CD4-positive, alpha-beta T cell treated with Interleukin-6 at 100 ng/mL for 8 hours (primary cell): ENCODE results near the gene FIZ1.

ENCODE experiments used
- DNase-seq: peaks from one replicate; pipeline ENCODE4 v3.0.0-alpha.2; 2020; ENCODE audit warnings: mixed read lengths, low spot score

Gene FIZ1

DNA sequence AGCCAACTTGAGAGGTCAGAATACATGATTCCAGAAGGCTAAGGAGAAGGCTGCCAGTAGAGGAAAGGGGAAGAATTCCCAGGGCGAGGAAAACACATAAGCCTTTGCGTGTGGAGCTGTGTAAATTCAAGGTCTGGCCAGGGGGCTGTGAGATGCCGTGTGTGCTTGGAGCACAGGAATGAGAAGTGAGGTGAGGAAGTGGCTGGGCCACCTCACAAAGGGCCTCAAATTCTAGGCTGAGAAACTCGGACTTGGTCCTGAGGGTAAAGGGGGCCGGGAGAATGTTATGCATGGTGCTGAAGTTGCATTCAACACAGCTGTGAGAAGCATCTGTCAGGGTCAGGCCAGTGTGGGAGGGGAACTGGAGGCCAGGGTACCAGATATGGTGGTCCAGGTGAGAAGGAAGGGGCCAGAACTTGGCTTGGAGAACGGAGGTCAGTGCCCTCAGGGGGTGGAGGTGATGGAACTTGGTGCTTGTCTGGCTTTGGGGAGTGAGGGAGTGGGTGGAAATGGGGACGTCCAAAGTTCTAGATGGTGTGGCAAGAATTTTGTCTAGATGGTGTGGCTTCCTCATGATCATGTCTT, 36.6 kb upstream of the FIZ1 start:
- no peak for DNase-seq

DNA sequence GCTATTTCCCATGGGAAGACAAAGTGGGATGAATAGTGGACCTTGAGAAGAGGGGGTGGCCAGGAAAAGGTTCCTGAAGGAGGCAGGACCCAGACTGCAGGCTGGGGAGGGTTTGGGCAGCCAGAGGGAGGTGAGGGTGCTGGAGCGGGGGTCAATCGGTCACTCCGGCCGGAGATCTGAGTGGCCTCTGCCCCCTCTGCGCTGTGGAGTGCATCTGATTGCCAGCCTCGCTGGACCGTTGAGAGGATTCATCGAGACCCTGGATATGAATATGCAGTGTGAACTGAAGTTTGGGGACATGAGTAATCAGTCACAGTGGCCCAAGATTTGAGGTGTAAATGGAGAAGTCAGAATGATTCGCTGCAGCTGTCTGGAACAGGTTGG, 36.0 kb upstream of the FIZ1 start:
- no peak for DNase-seq

DNA sequence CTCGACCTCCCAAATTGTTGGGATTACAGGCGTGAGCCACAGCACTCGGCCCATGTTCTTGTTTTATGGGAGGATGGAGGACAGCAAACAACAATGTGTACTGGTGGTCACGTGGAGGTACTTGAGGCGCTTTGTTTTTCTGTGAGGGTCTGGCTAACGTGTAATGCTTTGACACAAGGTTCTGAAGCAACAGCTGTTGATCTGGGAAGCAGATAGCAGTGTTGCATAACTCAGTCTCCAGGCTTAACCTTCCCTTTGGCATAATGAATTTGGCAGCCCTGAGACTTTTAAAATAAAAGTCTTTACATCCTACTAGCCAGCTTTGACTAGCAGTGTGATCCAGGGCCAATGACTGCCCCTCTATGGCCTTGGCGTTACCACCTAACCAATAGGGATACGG, 34.5 kb upstream of the FIZ1 start:
- no peak for DNase-seq

DNA sequence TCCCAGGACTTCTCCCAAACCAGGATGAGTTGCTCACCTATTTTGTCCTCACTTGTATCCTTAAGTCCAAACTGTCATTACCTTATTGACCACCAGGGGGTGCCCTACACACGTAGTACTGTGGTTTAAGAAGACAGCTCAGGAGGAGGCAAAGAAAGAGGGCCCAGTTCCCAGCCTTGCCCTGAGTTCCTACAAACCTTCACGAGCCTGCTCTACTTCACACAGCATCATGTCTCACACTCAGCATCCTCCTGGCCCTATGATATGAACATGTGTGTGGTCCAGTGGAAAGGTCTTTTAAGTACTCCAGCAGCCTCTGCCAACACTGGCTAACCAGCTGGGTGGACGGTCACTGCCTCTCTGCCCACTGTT, 33.1 kb upstream of the FIZ1 start:
- DNase-seq: peak; percentile 90

DNA sequence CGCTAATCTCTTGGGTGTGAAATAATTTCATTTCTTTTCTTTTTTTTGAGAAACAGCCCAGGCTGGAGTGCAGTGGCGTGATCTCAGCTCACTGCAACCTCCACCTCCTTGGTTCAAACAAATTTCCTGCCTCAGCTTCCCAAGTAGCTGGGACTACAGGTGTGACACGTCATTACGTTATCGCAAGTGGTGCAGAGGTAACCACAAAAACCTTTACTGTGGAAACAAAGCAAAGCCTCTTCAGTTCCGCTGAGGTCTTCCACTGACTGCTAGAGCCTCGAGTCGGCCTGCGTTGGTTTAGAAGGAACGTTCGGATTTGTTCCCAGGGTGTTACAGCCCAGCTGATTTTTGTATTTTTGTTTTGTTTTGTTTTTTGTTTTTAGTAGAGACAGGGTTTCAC, 27.0 kb upstream of the FIZ1 start:
- DNase-seq: peak; percentile 82

DNA sequence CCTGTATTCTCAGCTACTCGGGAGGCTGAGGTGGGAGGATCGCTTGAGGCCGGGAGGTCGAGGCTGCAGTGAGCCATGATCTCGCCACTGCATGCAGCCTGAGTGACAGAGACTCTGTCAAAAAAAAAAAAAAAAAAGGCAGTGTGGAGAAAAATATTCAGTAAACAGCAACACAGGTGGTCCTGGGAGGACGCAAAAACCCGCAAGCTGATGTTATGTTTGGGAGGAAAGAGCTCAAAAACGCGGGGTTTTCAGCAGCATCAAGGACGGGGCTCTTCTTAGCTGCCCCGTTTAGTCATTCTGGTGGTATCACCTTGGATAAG, 25.6 kb upstream of the FIZ1 start:
- DNase-seq: no peak

DNA sequence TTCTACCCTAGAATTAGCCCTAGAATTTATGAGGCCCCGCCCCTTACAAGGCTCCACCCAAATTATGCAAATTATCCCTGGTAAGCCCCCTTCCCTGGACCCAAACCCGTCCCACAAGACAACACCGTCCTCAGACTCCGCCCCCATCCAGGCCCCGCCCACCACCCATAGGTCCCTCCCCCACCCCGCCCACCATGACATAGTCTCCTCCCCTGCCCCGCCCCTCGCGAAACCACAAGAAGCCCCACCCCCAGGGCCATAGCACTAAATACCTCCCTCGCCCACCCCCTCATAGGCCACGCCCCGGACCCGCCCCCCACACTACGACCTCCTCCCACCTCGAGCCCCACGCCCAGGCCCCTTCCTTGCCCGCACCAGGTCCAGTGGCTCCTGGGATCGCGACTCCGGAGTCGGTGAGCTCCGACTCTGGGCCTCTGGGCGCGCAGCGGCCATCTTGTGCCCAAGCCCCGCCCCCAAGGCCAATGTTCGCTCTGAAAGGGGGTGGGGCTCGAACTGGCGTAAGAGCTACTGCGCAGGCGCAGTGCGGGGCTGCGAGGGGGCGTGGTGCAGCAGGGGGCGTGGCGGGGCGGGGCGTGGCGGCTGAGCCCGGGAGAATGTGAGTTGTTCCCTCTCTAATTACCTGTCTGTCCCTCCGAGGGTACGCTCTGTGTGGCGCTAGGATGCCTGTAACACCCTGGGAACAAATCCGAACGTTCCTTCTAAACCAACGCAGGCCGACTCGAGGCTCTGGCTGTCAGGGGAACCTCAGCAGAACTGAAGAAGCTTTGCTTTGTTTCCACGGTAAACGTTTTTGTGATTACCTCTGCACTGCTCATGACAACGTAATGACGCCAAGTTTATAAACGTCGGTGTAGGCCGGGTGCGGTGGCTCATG, 25.0 kb upstream of the FIZ1 start, which contains the start of gene ZNF784:
Gene ZNF784, minus strand, starts transcription at position 458 of the 895 bp plus-strand sequence. Its CDS starts 5 bp downstream, at position 453.
- DNase-seq: peak; percentile 92

DNA sequence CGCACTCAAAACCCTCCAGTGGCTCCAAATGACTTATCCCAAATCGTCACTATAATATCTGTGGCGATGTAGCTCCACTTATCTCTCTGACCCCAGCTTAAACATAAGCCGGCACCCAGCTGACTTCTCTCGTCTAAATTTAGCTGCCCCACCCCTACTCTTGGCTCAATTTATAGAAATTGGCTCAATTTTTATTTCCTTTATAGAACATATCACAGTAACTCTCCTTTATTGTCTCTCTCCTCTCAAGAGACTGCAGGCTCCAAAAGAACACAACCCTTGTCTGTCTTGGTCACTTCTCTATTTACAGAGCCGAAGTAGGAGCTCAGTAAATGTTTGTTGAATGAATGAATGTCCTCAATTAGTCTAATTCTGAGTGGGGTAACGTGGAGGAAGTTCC, 24.2 kb upstream of the FIZ1 start:
- no peak for DNase-seq

DNA sequence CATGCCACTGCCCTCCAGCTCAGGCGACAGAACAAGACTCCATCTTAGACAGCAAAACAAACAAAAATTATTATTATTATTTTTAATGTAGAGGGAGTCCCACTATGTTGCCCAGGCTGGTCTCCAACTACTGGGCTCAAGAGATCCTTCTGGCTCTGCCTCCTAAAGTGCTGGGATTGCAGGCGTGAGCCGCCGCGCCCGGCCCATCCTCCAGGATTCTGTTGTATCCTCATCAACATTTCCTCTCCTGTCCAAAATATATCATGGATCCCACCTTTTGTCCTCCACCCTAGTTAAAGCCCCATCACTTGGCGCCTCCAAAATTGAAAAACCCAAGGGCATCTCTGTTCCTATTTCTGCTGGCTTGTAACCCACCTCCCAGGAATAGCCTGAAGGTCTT, 23.8 kb upstream of the FIZ1 start:
- no peak for DNase-seq

DNA sequence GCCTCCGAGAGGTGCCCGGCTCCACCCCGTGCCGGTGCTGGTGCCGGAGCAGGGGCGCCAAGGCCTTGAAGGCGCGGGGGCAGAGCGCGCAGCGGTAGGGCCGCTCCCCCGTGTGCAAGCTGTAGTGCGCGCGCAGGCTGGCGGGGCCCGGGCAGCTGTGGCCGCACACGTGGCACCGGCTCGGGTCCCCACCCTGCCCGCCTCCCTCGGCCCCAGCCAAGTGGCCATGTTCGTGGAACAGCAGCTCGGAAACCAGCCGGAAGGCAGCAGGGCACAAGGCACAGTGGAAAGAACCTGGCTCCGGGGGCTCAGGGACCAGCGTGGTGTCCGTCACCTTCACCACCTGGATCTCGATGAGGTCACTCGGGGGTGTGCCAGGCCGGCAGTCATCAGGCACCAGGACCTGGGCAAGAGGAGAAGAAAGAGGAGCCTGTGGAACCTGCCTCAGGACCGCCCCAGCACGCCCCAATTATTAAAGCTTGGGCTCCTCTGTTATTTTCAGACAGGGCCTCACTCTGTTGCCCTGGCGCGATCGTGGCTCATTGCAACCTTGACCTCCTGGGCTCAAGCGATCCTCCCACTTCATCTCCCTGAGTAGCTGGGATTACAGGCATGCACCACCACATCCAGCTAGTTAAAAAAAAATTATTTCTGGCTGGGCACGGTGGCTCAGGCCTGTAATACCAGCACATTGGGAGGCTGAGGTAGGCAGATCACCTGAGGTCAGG, 23.1 kb upstream of the FIZ1 start:
- no peak for DNase-seq

DNA sequence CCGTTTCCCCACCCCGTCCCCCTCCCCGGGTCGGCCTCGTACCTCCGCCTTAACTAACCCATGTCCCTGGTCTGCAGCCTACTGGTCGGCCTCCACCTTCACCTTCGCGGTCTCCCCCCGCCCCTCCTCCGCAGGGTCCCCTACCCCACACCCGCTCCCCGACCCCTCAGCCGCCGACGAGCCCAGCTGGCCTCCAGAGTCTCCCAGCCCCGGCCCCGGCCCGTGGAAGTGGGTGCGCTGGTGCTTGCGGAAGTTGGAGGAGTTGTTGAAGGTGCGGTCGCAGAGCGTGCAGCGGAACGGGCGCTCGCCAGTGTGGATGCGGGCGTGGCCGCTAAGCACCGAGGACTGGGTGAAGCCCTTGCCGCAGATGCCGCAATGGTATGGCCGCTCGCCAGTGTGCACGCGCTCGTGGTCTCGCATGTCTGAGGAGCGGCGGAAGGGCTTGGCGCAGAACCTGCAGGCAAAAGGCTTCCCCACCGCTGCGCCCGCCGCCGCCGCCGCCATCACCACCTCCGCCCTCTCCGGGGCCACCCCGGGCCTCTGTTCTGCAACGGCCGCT, 22.4 kb upstream of the FIZ1 start:
- no peak for DNase-seq

DNA sequence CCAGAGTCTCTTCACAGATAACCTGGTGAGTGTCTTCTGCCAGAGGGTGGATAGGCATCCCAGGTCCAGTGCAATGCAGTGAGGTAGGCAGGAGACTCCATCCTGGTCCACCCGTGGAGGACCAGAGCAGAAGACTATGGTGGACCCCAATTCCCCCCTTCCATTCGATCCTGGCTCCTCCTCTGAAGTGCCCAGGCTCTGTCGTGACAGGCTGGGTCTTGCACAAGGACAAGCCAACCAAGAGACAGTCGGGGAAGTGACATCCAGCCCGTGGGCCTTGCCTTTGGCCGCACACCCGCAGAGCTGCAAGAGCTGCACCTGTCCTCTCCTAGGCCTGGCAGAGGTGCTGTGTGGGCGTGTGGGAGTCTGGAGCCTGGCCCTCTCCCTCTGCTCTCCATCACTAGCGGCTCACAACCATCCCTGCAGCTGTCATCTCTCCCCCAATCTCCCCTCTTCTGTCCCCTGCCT, 21.9 kb upstream of the FIZ1 start:
- DNase-seq: no peak

DNA sequence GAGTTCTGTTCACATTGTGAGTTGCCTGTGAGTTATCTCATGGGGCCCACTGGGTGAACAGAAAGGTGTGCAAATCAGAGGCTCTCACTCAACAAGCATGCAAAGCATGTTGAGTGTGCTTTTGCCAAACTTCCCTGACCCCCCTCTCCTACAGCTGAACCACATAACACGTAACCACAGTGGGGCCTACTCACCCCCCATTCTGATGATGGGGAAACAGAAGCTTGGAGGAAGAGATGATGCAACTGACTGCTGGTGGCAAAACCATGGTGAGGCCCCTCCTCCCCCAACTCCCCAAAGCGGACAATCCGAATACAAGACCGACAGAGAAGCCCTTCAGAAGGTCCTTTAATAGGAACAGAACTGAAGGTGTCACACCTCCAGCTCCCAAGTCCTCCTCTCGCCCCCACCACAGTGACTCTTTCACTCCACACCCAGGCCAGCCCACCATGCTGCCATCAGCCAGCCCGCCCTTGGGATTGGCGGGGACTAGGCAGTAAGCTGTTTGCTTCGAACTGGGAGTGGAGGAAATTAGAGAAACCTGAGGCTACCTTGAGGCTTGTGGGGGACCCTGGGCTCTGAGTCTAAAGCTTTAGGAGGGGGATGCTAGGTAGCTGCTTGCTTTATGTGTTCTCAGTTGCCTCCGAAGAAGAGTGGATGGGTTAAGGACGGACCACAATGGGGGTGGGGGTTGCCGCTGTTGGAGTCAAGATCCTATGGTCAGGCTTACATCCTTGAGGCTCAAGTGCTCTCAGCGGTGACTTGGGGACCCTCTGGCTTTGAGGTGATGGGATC, 21.3 kb upstream of the FIZ1 start:
- peak; percentile 13 for DNase-seq

DNA sequence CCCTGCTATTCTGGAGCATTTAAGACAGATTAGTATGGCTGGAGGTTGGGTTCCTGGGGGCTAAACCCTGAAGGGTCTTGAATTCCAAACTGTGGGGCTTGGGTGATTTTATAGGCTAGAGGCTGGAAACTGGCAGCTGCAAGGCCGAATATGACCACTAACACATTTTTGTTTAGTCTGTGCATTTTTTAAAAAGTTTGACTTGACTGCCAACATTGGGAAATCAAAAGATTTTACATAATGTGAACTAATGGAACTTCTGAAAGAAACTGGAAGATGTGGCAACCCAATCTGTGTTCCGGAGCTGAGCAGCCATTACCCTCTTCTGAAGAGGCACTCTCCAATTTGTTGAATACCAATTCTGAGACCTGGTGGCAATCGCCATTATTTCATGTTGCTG, 20.0 kb upstream of the FIZ1 start:
- DNase-seq: no peak

DNA sequence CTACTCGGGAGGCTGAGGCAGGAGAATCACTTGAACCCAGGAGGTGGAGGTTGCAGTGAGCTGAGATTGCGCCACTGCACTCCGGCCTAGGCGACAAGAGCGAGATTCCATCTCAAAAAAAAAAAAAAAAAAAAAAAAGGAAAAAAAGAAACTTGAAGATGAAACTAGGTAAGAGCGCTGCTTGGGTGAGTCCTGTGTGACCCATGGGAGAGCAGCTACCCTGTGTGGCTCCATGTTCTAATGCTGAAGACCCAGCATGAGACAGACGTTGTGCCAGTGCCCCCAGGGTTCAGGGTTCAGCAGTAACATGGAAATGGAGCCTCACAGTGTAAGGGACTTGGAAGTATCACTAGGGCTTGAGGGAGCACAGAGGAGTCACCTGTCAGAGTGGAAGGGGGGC, 19.1 kb upstream of the FIZ1 start:
- DNase-seq: no peak

DNA sequence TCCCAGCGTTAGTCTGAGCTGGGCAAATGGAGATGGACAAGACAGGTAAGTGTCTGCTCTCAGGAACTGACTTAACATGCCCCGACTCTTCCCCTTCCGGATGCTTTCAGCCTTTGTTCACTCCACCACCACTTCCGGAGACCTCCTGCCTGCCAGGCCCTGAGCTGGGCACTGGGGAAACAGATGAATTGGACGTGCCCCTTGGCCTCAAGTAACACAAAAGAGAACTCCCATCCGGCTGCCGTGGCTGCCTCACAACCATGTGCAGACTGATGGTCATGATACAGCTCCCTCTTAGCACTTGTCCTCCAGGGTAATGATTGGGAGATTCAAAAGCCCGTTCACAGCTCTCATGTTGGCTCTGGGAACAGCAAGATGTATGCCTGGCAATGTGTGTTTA, 18.1 kb upstream of the FIZ1 start:
- no peak for DNase-seq

DNA sequence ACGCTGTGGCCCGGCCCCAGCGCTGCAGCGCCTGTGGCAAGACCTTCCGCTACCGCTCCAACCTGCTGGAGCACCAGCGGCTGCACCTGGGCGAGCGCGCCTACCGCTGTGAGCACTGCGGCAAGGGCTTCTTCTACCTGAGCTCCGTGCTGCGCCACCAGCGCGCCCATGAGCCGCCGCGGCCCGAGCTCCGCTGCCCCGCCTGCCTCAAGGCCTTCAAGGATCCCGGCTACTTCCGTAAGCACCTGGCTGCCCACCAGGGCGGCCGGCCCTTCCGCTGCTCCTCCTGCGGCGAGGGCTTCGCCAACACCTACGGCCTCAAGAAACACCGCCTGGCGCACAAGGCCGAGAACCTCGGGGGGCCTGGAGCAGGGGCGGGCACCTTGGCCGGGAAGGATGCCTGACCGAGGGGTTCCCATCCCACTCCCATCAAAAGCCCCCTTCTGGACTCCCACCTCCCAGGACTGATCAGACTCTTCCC, 17.1 kb upstream of the FIZ1 start:
- no peak for DNase-seq

DNA sequence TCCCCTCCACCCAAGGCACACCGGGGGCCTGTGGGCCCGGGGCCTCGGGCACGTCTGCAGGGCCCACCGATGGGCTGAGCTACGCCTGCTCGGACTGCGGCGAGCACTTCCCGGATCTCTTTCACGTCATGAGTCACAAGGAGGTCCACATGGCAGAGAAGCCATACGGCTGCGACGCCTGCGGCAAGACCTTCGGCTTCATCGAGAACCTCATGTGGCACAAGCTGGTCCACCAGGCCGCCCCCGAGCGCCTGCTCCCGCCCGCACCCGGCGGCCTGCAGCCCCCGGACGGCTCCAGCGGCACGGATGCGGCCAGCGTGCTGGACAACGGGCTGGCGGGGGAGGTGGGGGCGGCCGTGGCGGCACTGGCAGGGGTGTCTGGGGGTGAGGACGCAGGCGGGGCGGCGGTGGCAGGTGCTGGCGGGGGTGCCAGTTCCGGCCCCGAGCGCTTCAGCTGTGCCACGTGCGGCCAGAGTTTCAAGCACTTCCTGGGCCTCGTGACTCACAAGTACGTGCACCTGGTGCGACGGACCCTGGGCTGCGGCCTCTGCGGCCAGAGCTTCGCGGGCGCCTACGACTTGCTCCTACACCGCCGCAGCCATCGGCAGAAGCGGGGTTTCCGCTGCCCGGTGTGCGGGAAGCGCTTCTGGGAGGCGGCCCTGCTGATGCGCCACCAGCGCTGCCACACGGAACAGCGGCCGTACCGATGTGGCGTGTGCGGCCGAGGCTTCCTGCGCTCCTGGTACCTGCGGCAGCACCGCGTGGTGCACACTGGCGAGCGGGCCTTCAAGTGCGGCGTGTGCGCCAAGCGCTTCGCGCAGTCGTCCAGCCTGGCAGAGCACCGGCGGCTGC, 16.5 kb upstream of the FIZ1 start:
- DNase-seq: no peak

DNA sequence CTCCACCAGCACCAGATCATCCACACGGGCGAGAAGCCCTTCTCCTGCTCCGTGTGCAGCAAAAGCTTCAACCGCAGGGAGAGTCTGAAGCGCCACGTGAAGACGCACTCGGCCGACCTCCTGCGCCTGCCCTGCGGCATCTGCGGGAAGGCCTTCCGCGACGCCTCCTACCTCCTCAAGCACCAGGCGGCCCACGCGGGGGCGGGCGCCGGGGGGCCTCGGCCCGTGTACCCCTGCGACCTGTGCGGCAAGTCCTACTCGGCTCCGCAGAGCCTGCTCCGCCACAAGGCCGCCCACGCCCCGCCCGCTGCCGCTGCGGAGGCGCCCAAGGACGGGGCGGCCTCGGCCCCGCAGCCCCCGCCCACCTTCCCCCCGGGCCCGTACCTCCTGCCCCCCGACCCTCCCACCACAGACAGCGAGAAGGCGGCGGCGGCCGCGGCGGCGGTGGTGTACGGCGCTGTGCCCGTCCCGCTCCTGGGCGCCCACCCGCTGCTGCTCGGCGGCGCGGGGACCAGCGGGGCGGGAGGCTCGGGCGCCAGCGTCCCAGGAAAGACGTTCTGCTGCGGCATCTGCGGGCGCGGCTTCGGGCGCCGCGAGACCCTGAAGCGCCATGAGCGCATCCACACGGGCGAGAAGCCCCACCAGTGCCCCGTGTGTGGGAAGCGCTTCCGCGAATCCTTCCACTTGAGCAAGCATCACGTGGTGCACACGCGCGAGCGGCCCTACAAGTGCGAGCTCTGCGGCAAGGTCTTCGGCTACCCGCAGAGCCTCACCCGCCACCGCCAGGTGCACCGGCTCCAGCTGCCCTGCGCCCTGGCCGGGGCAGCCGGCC, 15.6 kb upstream of the FIZ1 start:
- DNase-seq: no peak
